Upper lobe of left lung (tissue), 6 donors: ENCODE results near the gene IL1RAP. TPM values are rescaled to one million over a fixed set of nuclear protein-coding genes. Genes with fewer than 3 reads are reported as not detected.
A peak's percentile ranks its signal among the peaks of the same experiment; 100 is the strongest.

Experiments used
- ATAC-seq, 2 donors: fragments of 200-7000 bp; cut with Tn5 transposase; one replicate each; pipeline ENCODE4 v1.9.1; 2022; ENCODE audit warnings: mild to moderate bottlenecking in 2 of 2, moderate library complexity in 2 of 2; ENCODE audit not compliant: low FRiP score in 2 of 2
- DNase-seq, 2 donors: peaks; one replicate each; pipeline ENCODE4 v3.0.0-alpha.2; 2019 to 2020
- H3K27ac ChIP-seq, 4 donors: fragments of 200-600 bp; sonication (generic); one replicate each; pipeline ENCODE4 v1.5.1; 2016 to 2019
- H3K27me3 ChIP-seq, 4 donors: fragments of 200-600 bp; sonication (generic); one replicate each; pipeline ENCODE4 v1.5.1; 2017 to 2019
- H3K36me3 ChIP-seq, 4 donors: fragments of 200-600 bp; sonication (generic); one replicate each; pipeline ENCODE4 v1.5.1; 2016 to 2019
- H3K4me1 ChIP-seq, 4 donors: fragments of 200-600 bp; sonication (generic); one replicate each; pipeline ENCODE4 v1.5.1; 2018 to 2019
- H3K4me3 ChIP-seq, 4 donors: fragments of 200-600 bp; sonication (generic); one replicate each; pipeline ENCODE4 v1.5.1; 2017 to 2019; ENCODE audit warnings: mild to moderate bottlenecking in 2 of 4, moderate library complexity in 1 of 4
- H3K9me3 ChIP-seq, 4 donors: fragments of 200-600 bp; sonication (generic); one replicate each; pipeline ENCODE4 v1.5.1; 2018 to 2019
- CTCF ChIP-seq, 6 experiments: fragments of 450-650 bp in 4 of 6; fragments of 200-600 bp in 2 of 6; sonication (generic) in 2 of 6; IDR thresholded peaks; one replicate each; pipeline ENCODE4 v1.5.1; 2016 to 2019; ENCODE audit warnings: antibody characterized with exemption in 6 of 6
- EP300 ChIP-seq, 4 donors: sonication (generic); formaldehyde crosslinking; IDR thresholded peaks; one replicate each; pipeline ENCODE4 v1.5.1; 2017; ENCODE audit warnings: antibody characterized with exemption in 4 of 4, control low read depth in 2 of 4
- POLR2A ChIP-seq, 4 donors: fragments of 450-650 bp; IDR thresholded peaks; one replicate each; pipeline ENCODE4 v1.5.1; 2016 to 2017; ENCODE audit warnings: antibody characterized with exemption in 4 of 4, mild to moderate bottlenecking in 2 of 4
- POLR2AphosphoS5 ChIP-seq, 2 donors: sonication (generic); formaldehyde crosslinking; IDR thresholded peaks; one replicate each; pipeline ENCODE4 v1.5.1; 2017; ENCODE audit warnings: antibody characterized with exemption in 2 of 2
- WGBS, 2 donors: methylation state at CpG; one replicate each; pipeline ENCODE4 v1.1.5; 2017 to 2018; 5-methylcytosine and 5-hydroxymethylcytosine counted together
- total RNA-seq, 6 donors: library from RNA; depleted of rRNA in 4 of 6; stranded (reverse); fragments of >200 nt in 4 of 6; gene quantifications; one replicate each; pipeline versions ENCODE4 v1.1.0 to v1.2.1, GENCODE V29; 2016 to 2021
- donor health status: DM: no; HTN: no; CAD: no; lungs with moderate emphysema.
- donor health status: DM: no; HTN: yes; CAD: no; lungs with severe emphysema.

The IL1RAP gene
- total RNA-seq, 6 donors from 2014 or later: 6.3 to 29.8 (median 22.7) TPM

GRCh38 chr3:190564175-190564574 is 50.3 kb downstream of the IL1RAP start:
- Histone ChIP-seq H3K4me1 (peaks cover 0 to 21% (median 18%) of the 10 kb centered on the region in 4 donors), H3K27me3 (no peaks in the 10 kb centered on the region), H3K4me3 (no peak overlapping the region), H3K27ac (no peak overlapping the region), H3K9me3 (no peaks in the 10 kb centered on the region), H3K36me3 (no peaks in the 10 kb centered on the region)
- no peak for DNase-seq
- 92 to 94% methylated on average over 2 of the region's 2 CpGs for WGBS, 2 donors
- no peak for ATAC-seq
- no peak for TF ChIP-seq EP300 (IDR thresholded peaks at IDR 0.05)
- no peak for TF ChIP-seq POLR2A (IDR thresholded peaks at IDR 0.05)
- no peak for TF ChIP-seq POLR2AphosphoS5 (IDR thresholded peaks at IDR 0.05)
- TF ChIP-seq CTCF (IDR thresholded peaks at IDR 0.05): no peak

GRCh38 chr3:190566043-190566933 is 52.4 kb downstream of the IL1RAP start:
- no peak for TF ChIP-seq POLR2A (IDR thresholded peaks at IDR 0.05)
- peak; percentile 95 to 100 for TF ChIP-seq POLR2AphosphoS5 (IDR thresholded peaks at IDR 0.05)
- peak; percentile 83 to 99 (median 92) for TF ChIP-seq EP300 (IDR thresholded peaks at IDR 0.05)
- TF ChIP-seq CTCF (IDR thresholded peaks at IDR 0.05): no peak
- Histone ChIP-seq H3K36me3 (no peaks in the 10 kb centered on the region), H3K4me1 (peaks cover 0 to 21% (median 18%) of the 10 kb centered on the region in 4 donors), H3K9me3 (no peaks in the 10 kb centered on the region), H3K27ac (peak overlapping the region; percentile 71 to 86 (median 78)), H3K4me3 (no peak overlapping the region), H3K27me3 (no peaks in the 10 kb centered on the region)
- 29% methylated on average over 6 of the region's 6 CpGs for WGBS, 2 donors
- ATAC-seq (peak; percentile 93 to 94), DNase-seq (peak in 1 of 2 donors; percentile 97)

- H3K36me3 ChIP-seq: no peaks in the 10 kb centered on the region
- H3K4me1 ChIP-seq: peaks cover 0 to 21% (median 18%) of the 10 kb centered on the region in 4 donors
- TF ChIP-seq POLR2A (IDR thresholded peaks at IDR 0.05) (no peak), POLR2AphosphoS5 (IDR thresholded peaks at IDR 0.05) (no peak), CTCF (IDR thresholded peaks at IDR 0.05) (no peak), EP300 (IDR thresholded peaks at IDR 0.05) (no peak)
- no peak for ATAC-seq
- no peak overlapping the region for H3K27ac ChIP-seq
- no peaks in the 10 kb centered on the region for H3K27me3 ChIP-seq
- no peak overlapping the region for H3K4me3 ChIP-seq
- WGBS, 2 donors: 67 to 68% methylated on average over 2 of the region's 2 CpGs
- no peak for DNase-seq
- no peaks in the 10 kb centered on the region for H3K9me3 ChIP-seq
Measured at GRCh38 chr3:190568036-190568435, 54.2 kb downstream of the IL1RAP start.

GRCh38 chr3:190574473-190574872 is 60.6 kb downstream of the IL1RAP start:
- H3K4me1 ChIP-seq: no peaks in the 10 kb centered on the region
- DNase-seq: no peak
- TF ChIP-seq CTCF (IDR thresholded peaks at IDR 0.05) (no peak), EP300 (IDR thresholded peaks at IDR 0.05) (no peak), POLR2AphosphoS5 (IDR thresholded peaks at IDR 0.05) (no peak), POLR2A (IDR thresholded peaks at IDR 0.05) (no peak)
- no peaks in the 10 kb centered on the region for H3K27me3 ChIP-seq
- no peaks in the 10 kb centered on the region for H3K36me3 ChIP-seq
- no peaks in the 10 kb centered on the region for H3K9me3 ChIP-seq
- H3K27ac ChIP-seq: no peak overlapping the region
- ATAC-seq: no peak
- H3K4me3 ChIP-seq: no peak overlapping the region
- 69 to 78% methylated on average over 2 of the region's 2 CpGs for WGBS, 2 donors
